A673 (cell line): ENCODE measurements around the gene MDP1. TPM values are rescaled to one million over a fixed set of nuclear protein-coding genes. Genes with fewer than 3 reads are reported as not detected.

Source experiments
- BruUV-seq: library from RNA; stranded (reverse); fragments of 400-500 nt; replicated peaks from 2 replicates; lab custom pipeline; 2021; lab: Mats Ljungman, UMichigan
- CTCF ChIA-PET: fragments of 300-600 bp; sonication (Branson Sonifier 250); formaldehyde crosslinking; loops from one replicate; lab custom pipeline; 2022; ENCODE audit warnings: antibody characterized with exemption; lab: Charles Lee
- POLR2A ChIA-PET: fragments of 300-600 bp; sonication (Branson Sonifier 250); formaldehyde crosslinking; loops from one replicate; lab custom pipeline; 2022; ENCODE audit warnings: antibody characterized with exemption; ENCODE audit not compliant: low non-redundant PET; lab: Charles Lee
- DNase-seq: peaks from one replicate; pipeline ENCODE4 v3.0.0-alpha.2; 2015; ENCODE audit warnings: low spot score
- H3K27ac ChIP-seq: fragments of 200-600 bp; sonication (generic); 2 replicates; pipeline ENCODE4 v1.5.1; 2016; ENCODE audit warnings: mixed run types, low read depth, mild to moderate bottlenecking, mixed read lengths, antibody characterized with exemption, low read length; ENCODE audit not compliant: poor library complexity, severe bottlenecking
- H3K27me3 ChIP-seq: fragments of 200-600 bp; sonication (generic); replicated peaks from 2 replicates; pipeline ENCODE4 v1.6.1; 2017; ENCODE audit warnings: mixed run types, low read depth, mild to moderate bottlenecking, mixed read lengths, antibody characterized with exemption, low read length; ENCODE audit not compliant: insufficient read depth, poor library complexity
- H3K36me3 ChIP-seq: fragments of 200-600 bp; sonication (generic); 2 replicates; pipeline ENCODE4 v1.6.1; 2016; ENCODE audit warnings: mixed run types, mild to moderate bottlenecking, mixed read lengths, antibody characterized with exemption, low read length; ENCODE audit not compliant: insufficient read depth, poor library complexity, severe bottlenecking
- H3K4me1 ChIP-seq: fragments of 200-600 bp; sonication (generic); 2 replicates; pipeline ENCODE4 v1.6.1; 2017; ENCODE audit warnings: mixed run types, mild to moderate bottlenecking, mixed read lengths, antibody characterized with exemption, low read length; ENCODE audit not compliant: insufficient read depth, poor library complexity, severe bottlenecking
- H3K4me3 ChIP-seq: fragments of 200-600 bp; sonication (generic); 2 replicates; pipeline ENCODE4 v1.5.1; 2016; ENCODE audit warnings: low read depth, mixed run types, mild to moderate bottlenecking, mixed read lengths, low read length; ENCODE audit not compliant: poor library complexity, severe bottlenecking
- H3K9me3 ChIP-seq: fragments of 200-600 bp; sonication (generic); 2 replicates; pipeline ENCODE4 v1.6.1; 2016; ENCODE audit warnings: mixed run types, low read depth, mild to moderate bottlenecking, mixed read lengths, antibody characterized with exemption, low read length; ENCODE audit not compliant: poor library complexity, severe bottlenecking
- EZH2 ChIP-seq: fragments of 200-600 bp; sonication (generic); IDR thresholded peaks from 2 replicates; pipeline ENCODE4 v1.6.1; 2017; ENCODE audit warnings: borderline replicate concordance, low read depth, mild to moderate bottlenecking, mixed read lengths, antibody characterized with exemption, low read length; ENCODE audit not compliant: poor library complexity, severe bottlenecking
- intact Hi-C: fragments of 100-400 bp; cut with micrococcal nuclease; formaldehyde crosslinking; loops from one replicate; pipeline ENCODE4 v1.10.0; 2022; ENCODE audit not compliant: unreplicated experiment
- total RNA-seq: library from RNA; stranded (reverse); gene quantifications from 2 replicates; pipeline ENCODE4 v1.2.3, GENCODE V29; 2021
- TF ChIP-seq, protein P1 (sequence below): fragments of 300-800, 200-600 bp; sonication (generic); conservative IDR thresholded peaks from 2 replicates; pipeline ENCODE4 v1.5.1; 2017; ENCODE audit warnings: low read depth, mild to moderate bottlenecking, antibody characterized with exemption, low read length, moderate library complexity, mixed read lengths

The MDP1 gene
- total RNA-seq, 1 experiment from 2014 or later: 21.3 TPM

DNA sequence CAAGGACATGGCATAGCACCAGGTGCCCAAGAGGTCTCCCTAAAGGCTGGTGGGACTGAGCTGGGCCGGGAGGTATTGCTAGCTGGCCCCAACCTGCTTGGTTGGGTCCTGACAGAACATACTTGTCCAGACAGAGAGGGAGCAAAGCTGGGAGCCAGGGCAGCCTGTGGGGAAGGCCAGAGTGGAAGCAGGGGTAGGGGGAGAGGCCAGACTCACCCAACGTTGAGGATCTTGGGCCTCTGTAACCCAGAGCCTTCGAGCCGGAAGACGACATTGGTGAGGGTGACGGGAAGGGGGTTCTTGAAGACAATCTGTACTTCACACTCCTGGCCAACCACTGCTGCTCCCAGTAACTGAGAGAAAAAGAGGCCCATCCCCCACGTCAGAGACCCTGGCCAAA is 38.1 kb upstream of the MDP1 start:
- no peak for TF ChIP-seq EZH2
- TF ChIP-seq, protein P1, sequence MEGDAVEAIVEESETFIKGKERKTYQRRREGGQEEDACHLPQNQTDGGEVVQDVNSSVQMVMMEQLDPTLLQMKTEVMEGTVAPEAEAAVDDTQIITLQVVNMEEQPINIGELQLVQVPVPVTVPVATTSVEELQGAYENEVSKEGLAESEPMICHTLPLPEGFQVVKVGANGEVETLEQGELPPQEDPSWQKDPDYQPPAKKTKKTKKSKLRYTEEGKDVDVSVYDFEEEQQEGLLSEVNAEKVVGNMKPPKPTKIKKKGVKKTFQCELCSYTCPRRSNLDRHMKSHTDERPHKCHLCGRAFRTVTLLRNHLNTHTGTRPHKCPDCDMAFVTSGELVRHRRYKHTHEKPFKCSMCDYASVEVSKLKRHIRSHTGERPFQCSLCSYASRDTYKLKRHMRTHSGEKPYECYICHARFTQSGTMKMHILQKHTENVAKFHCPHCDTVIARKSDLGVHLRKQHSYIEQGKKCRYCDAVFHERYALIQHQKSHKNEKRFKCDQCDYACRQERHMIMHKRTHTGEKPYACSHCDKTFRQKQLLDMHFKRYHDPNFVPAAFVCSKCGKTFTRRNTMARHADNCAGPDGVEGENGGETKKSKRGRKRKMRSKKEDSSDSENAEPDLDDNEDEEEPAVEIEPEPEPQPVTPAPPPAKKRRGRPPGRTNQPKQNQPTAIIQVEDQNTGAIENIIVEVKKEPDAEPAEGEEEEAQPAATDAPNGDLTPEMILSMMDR: no peak
- no peak overlapping the region for H3K27ac ChIP-seq
- no peak overlapping the region for H3K4me3 ChIP-seq
- no TSS peak for BruUV-seq
- intact Hi-C loops: no loop called here
- H3K9me3 ChIP-seq: no peaks in the 10 kb centered on the region
- H3K27me3 ChIP-seq: no peaks in the 10 kb centered on the region
- DNase-seq: no peak
- POLR2A ChIA-PET: no interaction called here
- no peaks in the 10 kb centered on the region for H3K36me3 ChIP-seq
- CTCF ChIA-PET: no interaction called here
- no peaks in the 10 kb centered on the region for H3K4me1 ChIP-seq

- no peak for DNase-seq
- Histone ChIP-seq H3K36me3 (no peaks in the 10 kb centered on the region), H3K4me1 (no peaks in the 10 kb centered on the region), H3K9me3 (no peaks in the 10 kb centered on the region), H3K4me3 (no peak overlapping the region), H3K27me3 (no peaks in the 10 kb centered on the region), H3K27ac (no peak overlapping the region)
- intact Hi-C loops: no loop called here
- BruUV-seq: no TSS peak
- CTCF ChIA-PET: no interaction called here
- no peak for TF ChIP-seq EZH2
- TF ChIP-seq, protein P1: no peak
- POLR2A ChIA-PET: no interaction called here
These were observed 36.6 kb upstream of the MDP1 start for GRCh38 chr14:24252289-24253124.

DNA sequence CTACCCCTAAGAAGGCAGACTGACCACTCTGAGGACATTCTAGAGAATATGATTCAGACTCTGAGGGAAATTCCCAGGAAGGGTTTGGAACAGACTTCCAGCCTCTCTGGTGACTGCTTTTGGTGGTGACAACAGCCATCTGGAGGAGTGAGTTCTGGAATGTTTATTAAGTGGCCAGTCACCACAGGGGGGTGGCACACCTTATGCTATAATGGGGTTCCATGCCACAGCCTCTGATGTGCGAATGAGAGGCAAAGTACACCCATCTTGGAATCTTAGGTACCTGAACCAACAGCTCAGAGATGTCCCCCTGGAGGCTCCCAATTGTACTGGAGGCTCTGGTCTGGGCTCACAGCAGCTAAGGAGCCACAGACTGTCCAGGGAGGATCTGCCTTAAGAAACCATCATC is 36.0 kb upstream of the MDP1 start:
- intact Hi-C loops: no loop called here
- Histone ChIP-seq H3K9me3 (no peaks in the 10 kb centered on the region), H3K27me3 (no peaks in the 10 kb centered on the region), H3K4me3 (no peak overlapping the region), H3K27ac (no peak overlapping the region), H3K4me1 (no peaks in the 10 kb centered on the region), H3K36me3 (no peaks in the 10 kb centered on the region)
- no TSS peak for BruUV-seq
- TF ChIP-seq, protein P1: no peak
- TF ChIP-seq EZH2: no peak
- CTCF ChIA-PET: no interaction called here
- no peak for DNase-seq
- POLR2A ChIA-PET: no interaction called here
